GM18507 (cell line): ENCODE results near the gene PHACTR4.
A peak's percentile ranks its signal among the peaks of the same experiment; 100 is the strongest.
"Not testable (repeated sequence)": the region's sequence is repeated elsewhere in the genome, so short reads cannot be mapped to it uniquely, and the experiment has no call there.

Experiments used
- DNase-seq: peaks from one replicate; pipeline ENCODE4 v3.0.0; 2011; ENCODE audit warnings: low read depth; ENCODE audit not compliant: insufficient read length; ENCODE audit errors: extremely low spot score
- FAIRE-seq: peaks from 2 replicates; lab custom pipeline; 2011; peaks lifted over from hg19 to GRCh38; lab: Jason Lieb, UNC

Gene PHACTR4

GRCh38 chr1:28516518-28516956, 147.0 kb downstream of the PHACTR4 start:
- FAIRE-seq (no peak), DNase-seq (no peak)

- FAIRE-seq, result no peak
These were observed 148.1 kb downstream of the PHACTR4 start for GRCh38 chr1:28517649-28517999.

GRCh38 chr1:28518000-28518744, 148.6 kb downstream of the PHACTR4 start:
- DNase-seq, result peak; percentile 80
- FAIRE-seq, result peak; percentile 78

More at GRCh38 chr1:28517649-28517999, 148.1 kb downstream of the PHACTR4 start:
- DNase-seq, result no peak

- FAIRE-seq, result peak; percentile 69
- peak; percentile 11 for DNase-seq
These were observed 149.3 kb downstream of the PHACTR4 start for GRCh38 chr1:28518745-28519341.

GRCh38 chr1:28519946-28520725, 150.6 kb downstream of the PHACTR4 start:
- DNase-seq (no peak), FAIRE-seq (no peak)

DNA sequence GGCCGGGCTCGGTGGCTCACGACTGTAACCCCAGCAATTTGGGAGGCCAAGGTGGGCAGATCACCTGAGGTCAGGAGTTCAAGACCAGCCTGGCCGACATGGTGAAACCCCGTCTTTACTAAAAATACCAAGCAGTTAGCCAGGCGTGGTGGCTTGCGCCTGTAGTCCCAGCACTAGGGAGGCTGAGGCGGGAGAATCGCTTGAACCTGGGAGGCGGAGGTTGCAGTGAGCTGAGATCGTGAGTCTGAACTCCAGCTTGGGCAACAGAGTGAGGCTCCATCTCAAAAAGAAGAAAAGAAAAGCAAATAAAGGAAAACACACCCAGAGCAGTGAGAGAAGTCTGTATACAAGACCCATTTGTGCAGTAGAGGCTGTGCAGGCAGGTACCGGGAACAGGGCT, 151.3 kb downstream of the PHACTR4 start:
- not testable (repeated sequence) for DNase-seq, FAIRE-seq

DNA sequence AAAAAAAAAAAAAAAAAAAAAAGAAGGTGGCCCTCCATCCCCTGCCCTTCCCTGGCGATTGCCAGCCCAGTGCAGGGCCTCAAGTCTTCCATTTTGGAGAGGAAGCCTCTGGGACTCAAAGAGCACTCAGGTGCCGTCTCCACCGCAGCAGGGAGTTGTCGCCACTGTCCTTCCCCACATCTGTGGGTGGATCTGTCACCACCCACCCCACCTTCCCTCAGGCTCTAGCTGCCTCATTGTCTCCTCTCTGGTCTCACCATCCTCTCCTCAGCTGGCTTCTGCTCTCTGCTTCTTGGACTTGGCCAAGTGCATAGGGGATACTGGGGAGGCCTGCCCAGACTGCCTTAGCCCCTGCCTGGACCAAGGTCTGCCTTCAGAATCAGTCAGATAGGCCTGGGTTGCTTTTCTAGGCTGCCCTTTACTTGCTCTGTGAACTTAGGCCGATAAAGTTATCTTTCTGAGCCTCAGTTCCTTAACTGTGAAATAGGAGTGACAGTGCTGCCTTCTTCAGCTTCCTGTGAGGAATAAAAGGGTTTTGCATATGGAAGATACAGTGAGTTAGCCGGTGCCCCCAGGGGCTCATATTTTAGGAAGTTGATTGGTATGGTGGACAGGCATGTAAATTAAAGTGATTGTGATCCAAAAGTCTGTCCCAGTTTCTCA, 152.1 kb downstream of the PHACTR4 start:
- no peak for DNase-seq
- no peak for FAIRE-seq

- not testable (repeated sequence) for DNase-seq, FAIRE-seq
These were observed 153.0 kb downstream of the PHACTR4 start for GRCh38 chr1:28522537-28522936.

GRCh38 chr1:28525002-28525642, 155.6 kb downstream of the PHACTR4 start:
- FAIRE-seq, DNase-seq: not testable (repeated sequence)

DNA sequence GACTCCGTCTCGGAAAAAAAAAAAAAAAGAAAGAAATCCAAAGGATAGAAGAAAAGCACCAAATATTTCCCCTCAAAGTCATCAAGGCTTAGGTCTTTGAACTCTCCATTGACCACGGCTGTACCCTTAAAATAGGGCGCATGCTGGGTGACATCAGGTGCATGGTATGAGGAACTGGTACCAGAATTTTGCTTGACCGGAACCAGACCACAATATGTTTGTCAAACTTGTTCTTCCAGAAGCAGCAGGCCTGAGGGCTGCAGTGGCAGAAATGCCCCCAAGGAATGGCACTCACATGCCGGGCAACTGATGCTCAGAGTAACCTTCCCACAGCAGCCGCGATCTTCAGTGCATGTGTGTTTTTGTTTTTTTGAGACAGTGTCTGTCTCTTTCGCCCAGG, 157.3 kb downstream of the PHACTR4 start:
- FAIRE-seq, result no peak
- DNase-seq, result no peak

GRCh38 chr1:28530456-28530855, 160.9 kb downstream of the PHACTR4 start:
- FAIRE-seq (no peak), DNase-seq (no peak)

DNA sequence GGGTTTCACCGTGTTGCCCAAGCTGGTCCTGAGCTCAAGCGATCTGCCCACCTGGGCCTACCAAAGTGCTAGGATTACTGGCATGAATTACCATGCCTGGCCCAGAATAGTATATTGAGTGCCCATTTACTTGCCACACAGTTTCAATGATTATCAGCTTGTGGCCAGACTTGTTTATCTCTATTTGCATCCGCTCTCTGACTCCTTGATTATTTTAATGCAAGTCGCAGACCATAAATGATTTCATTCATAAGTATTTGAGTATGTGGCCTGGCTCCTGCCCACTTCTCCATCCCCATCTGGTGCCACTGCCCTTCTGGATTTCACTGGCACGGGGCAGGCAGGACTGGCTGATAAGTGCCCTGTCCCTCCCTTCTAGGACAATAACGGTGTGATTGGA, 165.1 kb downstream of the PHACTR4 start:
- no peak for FAIRE-seq
- no peak for DNase-seq

GRCh38 chr1:28535180-28535579, 165.6 kb downstream of the PHACTR4 start:
- FAIRE-seq (no peak), DNase-seq (no peak)

DNA sequence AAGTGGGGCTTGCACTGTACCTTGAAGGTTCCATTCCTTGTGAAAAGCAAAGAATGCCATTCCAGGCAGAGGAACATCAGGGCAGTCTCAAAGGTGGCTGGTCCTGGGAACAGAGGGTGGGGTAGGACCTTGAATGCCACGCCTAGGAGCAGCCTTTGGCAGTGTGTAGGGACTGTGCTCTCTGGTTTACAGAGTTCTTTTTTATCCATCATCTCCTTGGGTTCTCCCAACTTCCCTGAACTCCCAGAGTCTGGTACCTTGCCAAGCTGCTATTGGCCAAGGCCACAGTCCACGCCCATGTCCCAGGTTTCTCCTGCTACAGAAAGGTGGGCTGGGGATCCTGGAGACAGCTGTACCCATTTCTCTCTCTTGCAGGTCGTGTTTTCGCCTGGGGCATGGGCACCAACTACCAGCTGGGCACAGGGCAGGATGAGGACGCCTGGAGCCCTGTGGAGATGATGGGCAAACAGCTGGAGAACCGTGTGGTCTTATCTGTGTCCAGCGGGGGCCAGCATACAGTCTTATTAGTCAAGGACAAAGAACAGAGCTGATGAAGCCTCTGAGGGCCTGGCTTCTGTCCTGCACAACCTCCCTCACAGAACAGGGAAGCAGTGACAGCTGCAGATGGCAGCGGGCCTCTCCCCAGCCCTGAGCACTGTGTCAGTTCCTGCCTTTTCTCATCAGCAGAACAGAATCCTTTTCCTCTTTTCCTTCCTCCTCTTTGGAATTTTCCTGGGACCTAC, 168.1 kb downstream of the PHACTR4 start:
- FAIRE-seq, result no peak
- DNase-seq, result no peak

DNA sequence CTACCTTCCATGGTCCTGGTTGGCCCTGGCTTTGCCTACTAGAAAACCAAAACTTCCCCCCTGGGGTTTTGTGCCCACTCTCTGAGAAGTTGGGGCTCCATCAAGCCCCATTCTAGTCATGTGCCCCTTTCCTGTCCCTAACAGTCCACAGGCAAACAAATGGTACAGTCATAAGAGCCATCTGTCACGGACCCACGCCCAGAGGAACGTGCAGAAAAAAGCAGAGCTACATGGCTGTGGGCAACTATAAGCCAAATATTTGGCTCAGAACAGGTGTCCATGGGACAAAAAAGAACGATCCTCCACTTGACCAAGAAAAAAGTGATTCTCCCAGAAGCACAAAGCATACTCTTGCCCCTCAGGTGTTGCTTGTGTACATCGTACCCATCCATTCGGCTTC, 168.7 kb downstream of the PHACTR4 start:
- no peak for DNase-seq
- FAIRE-seq, result no peak

- FAIRE-seq (no peak), DNase-seq (no peak)
These were observed 171.1 kb downstream of the PHACTR4 start for GRCh38 chr1:28540651-28541050.

- not testable (repeated sequence) for DNase-seq, FAIRE-seq
These were observed 172.0 kb downstream of the PHACTR4 start for GRCh38 chr1:28541414-28542015.

DNA sequence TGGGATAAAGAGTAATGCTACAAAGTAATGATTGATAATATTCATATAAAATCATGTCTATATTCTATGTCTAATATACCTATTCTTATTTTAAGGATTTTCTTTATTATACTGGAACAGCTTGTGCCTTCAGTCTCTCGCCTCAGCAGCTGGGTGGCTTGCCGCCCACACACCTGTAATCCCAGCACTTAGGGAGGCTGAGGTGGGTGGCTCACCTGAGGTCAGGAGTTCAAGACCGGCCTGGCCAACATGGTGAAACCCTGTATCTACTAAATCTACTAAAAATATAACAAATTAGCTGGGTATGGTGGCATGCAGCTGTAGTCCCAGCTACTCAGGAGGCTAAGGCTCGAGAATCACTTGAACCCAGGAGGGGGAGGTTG, 175.7 kb downstream of the PHACTR4 start:
- DNase-seq (no peak), FAIRE-seq (no peak)
